AG10803 (cell line): ENCODE data around the gene ARL17B.
"Not testable (repeated sequence)": the region's sequence is repeated elsewhere in the genome, so short reads cannot be mapped to it uniquely, and the experiment has no call there.

Experiments
- DNase-seq: peaks from one replicate; pipeline ENCODE4 v3.0.0; 2010; ENCODE audit warnings: low read depth
- H3K4me3 ChIP-seq: 2 replicates; pipeline ENCODE4 v1.5.1; 2011; ENCODE audit warnings: mild to moderate bottlenecking, low read length, control low read depth

Gene ARL17B

GRCh38 chr17:46361755-46362154, at the start of gene ARL17B:
ARL17B (minus strand) TSS chr17:46361766; CDS start chr17:46358397, 3,369 bp downstream.
- not testable (repeated sequence) for H3K4me3 ChIP-seq, DNase-seq

- DNase-seq, H3K4me3 ChIP-seq: not testable (repeated sequence)
Measured at GRCh38 chr17:46409864-46410263, 48.3 kb upstream of the ARL17B start.

- not testable (repeated sequence) for DNase-seq, H3K4me3 ChIP-seq
Measured at GRCh38 chr17:46407155-46407554, 45.6 kb upstream of the ARL17B start.

GRCh38 chr17:46401033-46401787, 39.6 kb upstream of the ARL17B start:
- DNase-seq, H3K4me3 ChIP-seq: not testable (repeated sequence)

- DNase-seq, H3K4me3 ChIP-seq: not testable (repeated sequence)
Measured at GRCh38 chr17:46400543-46400942, 39.0 kb upstream of the ARL17B start.

GRCh38 chr17:46399993-46400392, 38.4 kb upstream of the ARL17B start:
- DNase-seq, H3K4me3 ChIP-seq: not testable (repeated sequence)

- not testable (repeated sequence) for H3K4me3 ChIP-seq, DNase-seq
Measured at GRCh38 chr17:46396292-46396691, 34.7 kb upstream of the ARL17B start.

GRCh38 chr17:46393702-46394101, 32.1 kb upstream of the ARL17B start:
- DNase-seq, H3K4me3 ChIP-seq: not testable (repeated sequence)

GRCh38 chr17:46385491-46385890, 23.9 kb upstream of the ARL17B start:
- DNase-seq, H3K4me3 ChIP-seq: not testable (repeated sequence)

- not testable (repeated sequence) for H3K4me3 ChIP-seq, DNase-seq
Measured at GRCh38 chr17:46383118-46383517, 21.6 kb upstream of the ARL17B start.

GRCh38 chr17:46373418-46373817, 11.9 kb upstream of the ARL17B start:
- not testable (repeated sequence) for H3K4me3 ChIP-seq

GRCh38 chr17:46372236-46373229, 11.0 kb upstream of the ARL17B start:
- not testable (repeated sequence) for DNase-seq

More at GRCh38 chr17:46373418-46373817, 11.9 kb upstream of the ARL17B start:
- DNase-seq = not testable (repeated sequence)

GRCh38 chr17:46367520-46367919, 6.0 kb upstream of the ARL17B start:
- DNase-seq, H3K4me3 ChIP-seq: not testable (repeated sequence)

More at GRCh38 chr17:46372236-46373229, 11.0 kb upstream of the ARL17B start:
- not testable (repeated sequence) for H3K4me3 ChIP-seq

GRCh38 chr17:46361145-46361735, 326 bp downstream of the ARL17B start:
- not testable (repeated sequence) for DNase-seq, H3K4me3 ChIP-seq

GRCh38 chr17:46353856-46354255, 7.7 kb downstream of the ARL17B start:
- DNase-seq, H3K4me3 ChIP-seq: not testable (repeated sequence)

GRCh38 chr17:46349060-46349459, 12.5 kb downstream of the ARL17B start:
- not testable (repeated sequence) for H3K4me3 ChIP-seq, DNase-seq

- not testable (repeated sequence) for DNase-seq
Measured at GRCh38 chr17:46348345-46348744, 13.2 kb downstream of the ARL17B start.

GRCh38 chr17:46342131-46342530, 19.4 kb downstream of the ARL17B start:
- not testable (repeated sequence) for DNase-seq, H3K4me3 ChIP-seq

More at GRCh38 chr17:46348345-46348744, 13.2 kb downstream of the ARL17B start:
- not testable (repeated sequence) for H3K4me3 ChIP-seq

GRCh38 chr17:46341220-46341619, 20.3 kb downstream of the ARL17B start:
- H3K4me3 ChIP-seq, DNase-seq: not testable (repeated sequence)
